ENCODE results near the gene TMEM60. TPM values are rescaled to one million over a fixed set of nuclear protein-coding genes. Genes with fewer than 3 reads are reported as not detected.

Gene TMEM60
- total RNA-seq, 1 donor from 2014 or later = 16.6 TPM

GRCh38 chr7:77778535-77778934 lies 19.7 kb downstream of the TMEM60 start:
- H3K27me3 Mint-ChIP-seq (ENCODE audit: low read depth) = no peaks in the 10 kb centered on the region
- H3K4me3 Mint-ChIP-seq (ENCODE audit: unreplicated experiment) = no peak overlapping the region
- TF ChIP-seq, protein P1, sequence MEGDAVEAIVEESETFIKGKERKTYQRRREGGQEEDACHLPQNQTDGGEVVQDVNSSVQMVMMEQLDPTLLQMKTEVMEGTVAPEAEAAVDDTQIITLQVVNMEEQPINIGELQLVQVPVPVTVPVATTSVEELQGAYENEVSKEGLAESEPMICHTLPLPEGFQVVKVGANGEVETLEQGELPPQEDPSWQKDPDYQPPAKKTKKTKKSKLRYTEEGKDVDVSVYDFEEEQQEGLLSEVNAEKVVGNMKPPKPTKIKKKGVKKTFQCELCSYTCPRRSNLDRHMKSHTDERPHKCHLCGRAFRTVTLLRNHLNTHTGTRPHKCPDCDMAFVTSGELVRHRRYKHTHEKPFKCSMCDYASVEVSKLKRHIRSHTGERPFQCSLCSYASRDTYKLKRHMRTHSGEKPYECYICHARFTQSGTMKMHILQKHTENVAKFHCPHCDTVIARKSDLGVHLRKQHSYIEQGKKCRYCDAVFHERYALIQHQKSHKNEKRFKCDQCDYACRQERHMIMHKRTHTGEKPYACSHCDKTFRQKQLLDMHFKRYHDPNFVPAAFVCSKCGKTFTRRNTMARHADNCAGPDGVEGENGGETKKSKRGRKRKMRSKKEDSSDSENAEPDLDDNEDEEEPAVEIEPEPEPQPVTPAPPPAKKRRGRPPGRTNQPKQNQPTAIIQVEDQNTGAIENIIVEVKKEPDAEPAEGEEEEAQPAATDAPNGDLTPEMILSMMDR (IDR thresholded peaks at IDR 0.05) = no peak
- no peak for DNase-seq (ENCODE audit: low spot score)
- H3K4me1 Mint-ChIP-seq (ENCODE audit: low read depth) = no peaks in the 10 kb centered on the region
- H3K27ac Mint-ChIP-seq (ENCODE audit: unreplicated experiment) = no peak overlapping the region
- peaks cover 13% of the 10 kb centered on the region for H3K9me3 Mint-ChIP-seq (ENCODE audit: low read depth)
- H3K36me3 Mint-ChIP-seq (ENCODE audit: low read depth) = peaks cover 29% of the 10 kb centered on the region

DNA sequence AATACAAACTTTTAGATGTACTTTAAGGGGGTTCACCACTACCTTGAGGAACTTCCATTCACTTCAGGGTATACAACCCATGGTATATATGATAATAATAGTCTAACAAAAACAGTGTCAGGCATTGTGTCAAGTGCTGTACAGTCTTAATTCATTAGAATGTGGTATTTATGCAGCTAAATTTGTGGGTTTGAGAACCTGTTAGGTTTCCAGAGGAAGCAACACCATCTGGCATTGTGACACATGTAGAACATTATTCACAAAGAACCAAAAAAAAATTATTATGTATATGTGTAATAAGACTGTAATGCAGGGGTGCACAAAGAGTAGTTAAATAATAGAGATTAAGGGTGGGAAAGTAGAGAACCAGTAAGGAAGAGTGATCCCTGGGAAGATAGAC lies 26.3 kb downstream of the TMEM60 start:
- H3K4me1 Mint-ChIP-seq (ENCODE audit: low read depth) = no peaks in the 10 kb centered on the region
- no peak overlapping the region for H3K27ac Mint-ChIP-seq (ENCODE audit: unreplicated experiment)
- TF ChIP-seq, protein P1 (IDR thresholded peaks at IDR 0.05) = no peak
- H3K9me3 Mint-ChIP-seq (ENCODE audit: low read depth) = peaks cover 9% of the 10 kb centered on the region
- H3K27me3 Mint-ChIP-seq (ENCODE audit: low read depth) = no peaks in the 10 kb centered on the region
- H3K36me3 Mint-ChIP-seq (ENCODE audit: low read depth) = peaks cover 18% of the 10 kb centered on the region
- H3K4me3 Mint-ChIP-seq (ENCODE audit: unreplicated experiment) = no peak overlapping the region
- no peak for DNase-seq (ENCODE audit: low spot score)

DNA sequence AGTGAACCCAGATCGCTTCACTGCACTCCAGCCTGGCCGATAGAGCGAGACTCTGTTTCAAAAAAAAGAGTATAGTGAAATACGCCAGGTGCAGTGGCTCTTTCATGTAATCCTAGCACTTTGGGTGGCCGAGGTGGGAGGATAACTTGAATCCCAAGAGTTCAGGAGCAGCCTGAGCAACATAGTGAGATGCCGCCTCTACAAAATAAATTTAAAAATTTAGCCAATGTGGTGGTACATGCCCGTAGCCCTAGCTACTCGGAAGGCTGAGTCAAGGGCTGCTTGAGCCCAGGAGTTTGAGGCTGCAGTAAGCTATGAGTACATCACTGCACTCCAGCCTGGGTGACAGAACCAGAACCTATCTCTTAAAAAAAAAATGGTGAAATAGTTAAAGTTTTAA lies 27.9 kb downstream of the TMEM60 start:
- DNase-seq (ENCODE audit: low spot score) = no peak
- no peaks in the 10 kb centered on the region for H3K27me3 Mint-ChIP-seq (ENCODE audit: low read depth)
- no peaks in the 10 kb centered on the region for H3K9me3 Mint-ChIP-seq (ENCODE audit: low read depth)
- H3K4me3 Mint-ChIP-seq (ENCODE audit: unreplicated experiment) = no peak overlapping the region
- peaks cover 12% of the 10 kb centered on the region for H3K4me1 Mint-ChIP-seq (ENCODE audit: low read depth)
- H3K27ac Mint-ChIP-seq (ENCODE audit: unreplicated experiment) = no peak overlapping the region
- peaks cover 7% of the 10 kb centered on the region for H3K36me3 Mint-ChIP-seq (ENCODE audit: low read depth)
- TF ChIP-seq, protein P1 (IDR thresholded peaks at IDR 0.05) = no peak

GRCh38 chr7:77766801-77767605 lies 31.2 kb downstream of the TMEM60 start:
- DNase-seq (ENCODE audit: low spot score) = no peak
- Mint-ChIP-seq H3K27me3 (ENCODE audit: low read depth) (no peaks in the 10 kb centered on the region), H3K27ac (ENCODE audit: unreplicated experiment) (peak overlapping the region; percentile 75), H3K36me3 (ENCODE audit: low read depth) (peaks cover 3% of the 10 kb centered on the region), H3K4me3 (ENCODE audit: unreplicated experiment) (no peak overlapping the region), H3K4me1 (ENCODE audit: low read depth) (peaks cover 12% of the 10 kb centered on the region), H3K9me3 (ENCODE audit: low read depth) (no peaks in the 10 kb centered on the region)
- TF ChIP-seq, protein P1 (IDR thresholded peaks at IDR 0.05) = no peak

DNA sequence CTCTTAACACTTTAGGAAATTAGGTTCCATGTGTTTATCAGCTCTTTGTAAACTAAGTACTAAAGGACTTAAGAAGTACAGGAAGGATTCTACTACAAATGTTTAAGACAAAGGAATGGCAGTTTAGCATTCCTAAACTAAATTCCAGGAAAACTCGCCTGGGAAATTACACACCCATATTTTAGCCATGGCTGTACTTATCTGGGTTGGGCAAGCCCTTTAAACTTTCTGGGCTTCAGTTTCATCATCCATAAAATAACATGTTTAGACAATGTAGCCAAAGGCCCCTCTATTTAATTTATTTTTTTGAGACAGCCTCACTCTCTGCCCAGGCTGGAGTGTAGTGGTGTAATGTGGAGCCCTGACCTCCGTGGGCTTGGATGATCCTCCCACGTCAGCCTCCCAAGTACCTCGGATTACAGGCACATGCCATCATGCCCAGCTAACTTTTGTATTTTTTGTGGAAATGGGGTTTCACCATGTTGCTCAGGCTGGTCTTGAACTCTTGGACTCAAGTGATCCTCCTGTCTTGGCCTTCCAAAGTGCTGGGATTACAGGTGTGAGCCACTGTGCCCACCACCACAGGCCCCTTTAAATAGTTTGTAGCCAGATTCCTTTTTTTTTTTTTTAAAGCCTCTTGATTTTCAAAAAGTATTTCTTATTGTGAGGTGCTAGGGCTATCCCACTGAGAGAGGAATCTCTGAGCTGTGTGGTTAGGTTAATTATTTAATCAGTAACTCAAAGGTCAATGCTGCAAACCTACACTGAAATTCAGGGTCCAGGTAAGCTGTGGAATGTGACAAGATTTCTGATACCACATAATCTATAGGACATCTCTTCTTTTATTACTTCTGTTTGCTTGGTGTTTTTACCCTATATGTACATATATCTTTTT lies 32.1 kb downstream of the TMEM60 start:
- no peaks in the 10 kb centered on the region for H3K27me3 Mint-ChIP-seq (ENCODE audit: low read depth)
- peaks cover 12% of the 10 kb centered on the region for H3K4me1 Mint-ChIP-seq (ENCODE audit: low read depth)
- peak overlapping the region; percentile 75 for H3K27ac Mint-ChIP-seq (ENCODE audit: unreplicated experiment)
- no peak for DNase-seq (ENCODE audit: low spot score)
- peaks cover 3% of the 10 kb centered on the region for H3K36me3 Mint-ChIP-seq (ENCODE audit: low read depth)
- no peak overlapping the region for H3K4me3 Mint-ChIP-seq (ENCODE audit: unreplicated experiment)
- TF ChIP-seq, protein P1 (IDR thresholded peaks at IDR 0.05) = no peak
- no peaks in the 10 kb centered on the region for H3K9me3 Mint-ChIP-seq (ENCODE audit: low read depth)
